Measurements from ENCODE around the gene NXF3.
"Not testable (repeated sequence)": the region's sequence is repeated elsewhere in the genome, so short reads cannot be mapped to it uniquely, and the experiment has no call there.

NXF3 gene, protein sequence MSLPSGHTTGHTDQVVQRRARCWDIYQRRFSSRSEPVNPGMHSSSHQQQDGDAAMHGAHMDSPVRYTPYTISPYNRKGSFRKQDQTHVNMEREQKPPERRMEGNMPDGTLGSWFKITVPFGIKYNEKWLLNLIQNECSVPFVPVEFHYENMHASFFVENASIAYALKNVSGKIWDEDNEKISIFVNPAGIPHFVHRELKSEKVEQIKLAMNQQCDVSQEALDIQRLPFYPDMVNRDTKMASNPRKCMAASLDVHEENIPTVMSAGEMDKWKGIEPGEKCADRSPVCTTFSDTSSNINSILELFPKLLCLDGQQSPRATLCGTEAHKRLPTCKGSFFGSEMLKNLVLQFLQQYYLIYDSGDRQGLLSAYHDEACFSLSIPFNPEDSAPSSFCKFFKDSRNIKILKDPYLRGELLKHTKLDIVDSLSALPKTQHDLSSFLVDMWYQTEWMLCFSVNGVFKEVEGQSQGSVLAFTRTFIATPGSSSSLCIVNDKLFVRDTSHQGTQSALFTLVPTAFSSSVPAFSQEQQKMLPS

GRCh38 chrX:103092942-103093341, at the start of gene NXF3:
Gene NXF3 (minus strand): TSS chrX:103093143. CDS start chrX:103093023, 120 bp downstream.
- no peak for DNase-seq

GRCh38 chrX:103136528-103136927, 43.6 kb upstream of the NXF3 start:
- DNase-seq: not testable (repeated sequence)

GRCh38 chrX:103124284-103124683, 31.3 kb upstream of the NXF3 start:
- no peak for DNase-seq

DNA sequence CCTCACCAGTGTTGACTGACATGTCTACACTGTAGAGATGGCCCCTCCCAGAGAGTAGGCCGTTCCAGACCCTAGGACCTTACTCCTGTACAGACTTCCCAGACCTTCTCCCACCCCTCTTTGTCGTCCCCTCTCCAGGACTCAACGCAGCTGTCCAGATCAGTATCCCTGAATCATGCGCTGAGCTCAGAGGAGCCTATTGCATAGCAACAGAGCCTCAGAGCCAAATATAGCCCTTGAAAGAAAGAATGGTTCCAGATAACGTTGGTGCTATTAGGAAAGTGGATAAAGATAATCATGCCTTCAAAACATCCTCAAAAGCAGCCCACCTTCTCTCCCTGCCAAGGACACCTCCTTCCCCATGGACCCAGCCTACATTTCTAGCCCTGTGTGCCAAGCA, 27.8 kb upstream of the NXF3 start:
- DNase-seq: no peak

- not testable (repeated sequence) for DNase-seq
Observed at GRCh38 chrX:103116970-103117369, 24.0 kb upstream of the NXF3 start.

GRCh38 chrX:103109497-103109896, 16.6 kb upstream of the NXF3 start:
- DNase-seq: not testable (repeated sequence)

GRCh38 chrX:103107836-103108235, 14.9 kb upstream of the NXF3 start:
- no peak for DNase-seq

- not testable (repeated sequence) for DNase-seq
Observed at GRCh38 chrX:103107227-103107737, 14.3 kb upstream of the NXF3 start.

GRCh38 chrX:103104370-103104769, 11.4 kb upstream of the NXF3 start:
- DNase-seq: not testable (repeated sequence)

DNA sequence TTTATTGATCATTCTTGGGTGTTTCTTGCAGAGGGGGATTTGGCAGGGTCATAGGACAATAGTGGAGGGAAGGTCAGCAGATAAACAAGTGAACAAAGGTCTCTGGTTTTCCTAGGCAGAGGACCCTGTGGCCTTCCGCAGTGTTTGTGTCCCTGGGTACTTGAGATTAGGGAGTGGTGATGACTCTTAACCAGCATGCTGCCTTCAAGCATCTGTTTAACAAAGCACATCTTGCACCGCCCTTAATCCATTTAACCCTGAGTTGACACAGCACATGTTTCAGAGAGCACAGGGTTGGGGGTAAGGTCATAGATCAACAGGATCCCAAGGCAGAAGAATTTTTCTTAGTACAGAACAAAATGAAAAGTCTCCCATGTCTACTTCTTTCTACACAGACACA, 10.9 kb upstream of the NXF3 start:
- not testable (repeated sequence) for DNase-seq

GRCh38 chrX:103101299-103102042, 8.5 kb upstream of the NXF3 start:
- no peak for DNase-seq

- no peak for DNase-seq
Observed at GRCh38 chrX:103100484-103100883, 7.5 kb upstream of the NXF3 start.

DNA sequence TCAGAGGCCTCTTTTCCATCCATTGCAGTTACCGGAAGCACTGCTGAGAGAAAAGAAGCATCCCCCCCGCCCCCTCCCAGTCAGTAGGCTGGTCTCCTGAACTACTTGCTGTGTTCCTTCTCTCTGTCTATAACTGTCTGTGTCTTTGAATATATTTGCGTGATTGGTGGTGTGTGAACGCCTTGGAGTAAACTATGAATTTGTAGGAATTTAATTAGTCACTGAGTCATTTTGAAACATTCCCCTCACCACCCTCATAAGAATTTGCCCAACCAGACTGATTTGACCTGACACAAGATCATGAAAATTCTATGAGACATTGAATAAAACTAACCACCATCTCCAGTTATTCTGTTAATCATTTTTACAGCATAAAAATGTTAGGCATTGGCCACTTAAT, 6.7 kb upstream of the NXF3 start:
- no peak for DNase-seq

DNA sequence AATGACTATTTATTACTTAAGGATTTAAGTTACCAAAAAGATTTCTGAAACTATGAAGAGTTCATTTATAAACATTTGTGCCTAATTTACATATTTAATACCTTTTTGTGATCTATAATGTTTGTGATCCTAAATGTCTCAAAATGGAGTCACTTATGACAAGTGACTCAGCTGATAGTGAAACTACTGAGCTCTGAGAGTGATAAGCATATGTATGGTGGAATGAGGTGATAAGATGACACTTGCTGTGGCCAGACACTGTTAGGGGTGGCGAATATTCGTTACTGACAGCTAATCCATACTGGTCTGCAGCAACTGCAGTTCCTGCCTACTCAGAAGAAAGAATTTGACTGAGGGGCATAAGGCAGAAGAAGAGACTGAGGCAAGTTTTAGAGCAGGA, 5.5 kb upstream of the NXF3 start:
- DNase-seq: no peak

DNA sequence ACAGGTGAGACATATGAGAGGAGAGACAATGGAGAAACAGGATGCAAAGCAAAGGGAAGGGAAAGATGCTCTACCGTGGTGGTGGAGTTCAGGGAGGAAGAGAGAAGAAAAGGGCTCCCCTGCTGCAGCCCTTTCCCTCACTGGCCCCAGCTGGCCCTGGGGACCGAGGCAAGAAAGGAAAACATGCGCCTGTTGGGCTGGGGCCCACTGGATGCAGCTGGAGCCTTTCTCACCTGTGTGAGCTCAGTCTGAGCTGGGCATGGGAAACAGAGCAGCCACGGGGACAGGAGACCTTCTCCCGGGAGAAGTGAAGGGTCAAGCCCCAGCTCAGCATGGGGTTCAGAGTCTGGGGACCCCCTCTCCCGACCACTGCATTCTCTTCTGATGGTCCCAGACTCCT, 11.9 kb downstream of the NXF3 start:
- no peak for DNase-seq

GRCh38 chrX:103073467-103073866, 19.5 kb downstream of the NXF3 start:
- DNase-seq: no peak

- DNase-seq: no peak
Observed at GRCh38 chrX:103066606-103067005, 26.3 kb downstream of the NXF3 start.

- peak; percentile 11 to 49 for DNase-seq
Observed at GRCh38 chrX:103063918-103064434, 29.0 kb downstream of the NXF3 start, which contains the start of gene BEX1. Gene BEX1 (minus strand): TSS chrX:103064171. CDS start chrX:103063274, 897 bp downstream.

DNA sequence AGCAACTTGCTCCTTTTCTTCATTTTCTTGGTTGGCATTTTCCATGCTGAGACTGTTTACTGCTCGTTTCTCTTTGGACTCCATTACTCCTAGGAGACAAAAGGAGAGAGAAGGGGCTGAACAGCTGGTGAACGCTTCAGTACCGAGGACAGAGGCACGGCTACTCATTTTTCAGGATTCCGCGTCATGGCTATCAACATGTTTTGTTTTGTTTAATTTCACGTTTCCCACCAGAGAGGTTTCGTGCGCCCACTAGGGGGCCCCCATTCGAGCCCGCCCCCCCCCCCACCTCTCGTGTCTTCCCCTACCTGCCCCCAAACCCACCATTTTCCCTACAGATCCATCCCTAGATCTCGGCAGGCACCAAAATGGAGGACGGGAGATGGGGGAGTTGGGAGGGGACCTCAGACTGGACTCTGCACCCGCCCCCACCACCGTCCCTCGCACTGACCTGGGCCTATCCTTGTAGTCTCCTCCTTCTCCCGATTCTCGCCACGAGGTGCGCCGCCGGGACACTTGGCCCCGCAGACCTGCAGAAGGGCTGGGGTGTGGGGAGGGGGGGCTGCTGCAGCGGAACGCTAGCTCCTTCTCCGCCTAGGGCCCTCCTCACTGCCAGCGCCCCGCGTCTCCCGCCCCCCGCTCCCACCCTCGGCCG, 29.6 kb downstream of the NXF3 start:
- DNase-seq: no peak

DNA sequence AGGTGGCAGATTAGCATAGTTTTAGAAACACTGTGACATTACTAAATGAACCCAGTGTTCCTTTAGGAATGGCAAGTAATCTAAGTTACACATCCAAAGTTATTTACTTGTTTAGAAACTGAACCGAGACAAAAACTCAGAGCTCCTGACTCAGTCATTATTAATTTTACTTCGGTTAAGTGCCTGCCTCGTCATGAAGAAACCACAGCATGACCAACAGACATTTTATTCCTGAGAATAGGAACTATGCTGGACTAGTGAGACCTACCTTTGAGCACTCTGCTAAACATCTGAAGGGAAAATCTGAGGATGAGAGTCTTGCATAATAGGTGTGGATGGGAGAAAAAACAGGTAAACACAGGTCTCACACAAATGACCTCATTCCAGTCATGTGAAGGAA, 31.5 kb downstream of the NXF3 start:
- no peak for DNase-seq

DNA sequence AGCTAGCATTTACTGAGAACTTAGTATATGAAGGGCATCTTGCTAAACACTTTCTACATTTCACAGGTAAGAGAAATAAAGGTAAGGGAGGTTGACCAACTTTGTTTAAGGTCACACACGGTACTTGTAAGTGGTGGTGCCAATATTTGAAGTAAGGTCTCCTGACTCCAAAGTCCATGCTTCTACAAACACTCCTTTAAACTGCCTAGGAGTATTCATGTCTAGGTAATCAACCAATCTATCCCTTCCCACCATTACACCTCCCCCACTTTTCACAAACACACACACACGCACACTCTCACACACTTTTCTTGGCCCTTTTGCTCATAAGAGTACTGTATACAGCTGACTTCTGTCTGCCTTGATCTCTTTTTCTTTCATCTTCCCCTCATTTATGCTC, 36.0 kb downstream of the NXF3 start:
- DNase-seq: no peak

DNA sequence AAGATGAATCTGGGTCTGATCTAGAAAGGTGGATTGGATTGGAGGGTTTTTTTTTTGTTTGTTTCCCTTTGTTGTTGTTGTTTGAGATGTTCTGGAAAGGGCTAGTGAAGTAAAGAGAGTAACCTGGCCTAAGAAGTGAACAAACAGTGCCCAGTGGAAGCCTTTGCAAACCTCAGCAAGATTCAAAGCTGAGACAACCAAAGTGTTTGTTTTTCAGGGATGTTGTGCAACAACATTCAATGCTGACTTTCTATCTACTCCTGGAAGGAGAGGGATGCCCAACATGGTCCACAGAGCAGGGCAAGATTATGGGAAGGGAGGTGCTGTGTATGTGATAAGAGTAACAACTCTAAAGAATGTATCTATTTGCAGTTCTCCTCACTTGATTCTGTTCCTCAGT, 40.3 kb downstream of the NXF3 start:
- no peak for DNase-seq

GRCh38 chrX:103051260-103051789, 41.6 kb downstream of the NXF3 start:
- DNase-seq: no peak

Measured in NCI-H187 (cell line).